CD4-positive, alpha-beta T cell treated with Interferon gamma for 1 hour (primary cell): ENCODE measurements around the gene NRG3.
"Not testable (repeated sequence)": the region's sequence is repeated elsewhere in the genome, so short reads cannot be mapped to it uniquely, and the experiment has no call there.

ENCODE experiments used
- DNase-seq: peaks from one replicate; pipeline ENCODE4 v3.0.0-alpha.2; 2020

NRG3 gene

GRCh38 chr10:81963606-81964005 is 88.6 kb downstream of the NRG3 start:
- no peak for DNase-seq

- no peak for DNase-seq
Observed at GRCh38 chr10:81967716-81968115, 92.7 kb downstream of the NRG3 start.

GRCh38 chr10:81969136-81969535 is 94.1 kb downstream of the NRG3 start:
- DNase-seq: no peak

GRCh38 chr10:81978238-81978637 is 103.2 kb downstream of the NRG3 start:
- no peak for DNase-seq

GRCh38 chr10:81981724-81982123 is 106.7 kb downstream of the NRG3 start:
- DNase-seq: no peak

DNA sequence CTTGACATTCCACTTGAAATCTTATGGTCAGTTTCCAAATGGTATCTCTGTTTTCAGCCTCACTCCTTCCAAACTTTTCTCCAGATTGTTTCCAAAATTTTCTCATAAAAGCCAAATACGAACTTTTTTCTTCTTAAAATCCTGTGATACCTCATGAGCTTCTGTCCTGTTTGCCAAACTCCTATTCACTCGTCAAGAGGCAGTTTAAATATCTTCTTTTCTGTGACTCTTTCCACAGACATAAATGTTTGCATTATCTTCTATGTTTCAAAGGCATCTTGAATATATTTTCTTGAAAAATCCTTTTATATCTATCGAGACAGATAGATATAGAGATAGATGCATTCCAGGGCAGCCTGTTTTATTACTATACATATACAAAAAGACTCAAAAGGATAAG is 109.4 kb downstream of the NRG3 start:
- no peak for DNase-seq

DNA sequence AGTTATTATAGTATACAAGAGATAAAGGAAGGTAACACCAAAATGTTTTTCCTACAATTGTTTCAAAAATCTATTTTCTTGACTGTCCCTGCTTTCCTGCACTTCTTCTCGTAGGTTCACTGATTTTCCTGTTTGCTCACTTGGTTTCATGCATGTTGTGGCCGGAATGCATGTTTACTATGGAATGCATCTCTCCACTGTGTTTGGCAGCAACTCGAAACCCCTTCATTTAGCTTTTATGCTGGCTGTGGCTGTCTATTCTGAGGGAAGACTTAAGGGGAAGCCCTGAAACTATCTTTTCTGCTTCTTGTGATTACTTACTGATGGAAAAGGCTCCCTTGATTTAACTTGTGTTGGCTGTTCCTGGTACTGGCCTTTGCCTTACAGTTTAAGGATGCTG is 120.3 kb downstream of the NRG3 start:
- DNase-seq: no peak

DNA sequence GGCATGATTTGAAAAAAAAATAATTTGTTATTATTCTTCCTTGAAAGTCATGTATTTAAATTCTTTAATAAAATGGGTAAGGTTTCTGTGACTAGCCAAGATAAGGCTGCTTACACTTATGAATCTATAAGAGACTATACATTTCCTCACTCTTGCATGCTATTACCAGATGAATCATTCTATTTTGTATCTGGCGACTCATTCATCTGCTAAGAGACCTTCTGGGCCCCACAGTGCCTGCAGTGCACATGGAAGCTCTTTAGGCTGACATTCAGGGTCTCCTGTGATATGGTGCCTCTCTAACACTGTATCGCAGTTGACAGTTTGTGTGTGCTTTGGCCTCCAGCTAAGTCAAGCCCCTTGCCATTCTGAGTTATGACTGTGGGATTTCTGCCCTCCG is 121.9 kb downstream of the NRG3 start:
- no peak for DNase-seq

DNA sequence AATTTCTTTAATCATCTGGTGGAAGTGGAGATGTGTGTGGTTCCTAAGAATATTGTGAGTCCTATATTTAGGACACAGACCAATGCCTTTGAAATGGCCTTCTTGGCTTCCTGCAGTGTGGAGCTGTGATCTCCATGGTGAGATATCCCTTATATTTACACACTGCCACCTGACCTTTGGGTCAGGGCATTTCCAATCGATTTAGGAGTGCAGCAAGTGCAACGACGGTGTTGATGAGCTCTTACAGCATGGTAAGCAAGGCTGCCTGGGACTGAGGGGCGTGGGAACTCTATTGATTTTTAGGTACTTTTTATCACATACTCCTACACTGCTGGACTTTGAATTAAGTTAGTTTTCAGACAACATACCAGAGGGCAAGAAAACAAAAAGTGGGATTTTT is 146.0 kb downstream of the NRG3 start:
- no peak for DNase-seq

DNA sequence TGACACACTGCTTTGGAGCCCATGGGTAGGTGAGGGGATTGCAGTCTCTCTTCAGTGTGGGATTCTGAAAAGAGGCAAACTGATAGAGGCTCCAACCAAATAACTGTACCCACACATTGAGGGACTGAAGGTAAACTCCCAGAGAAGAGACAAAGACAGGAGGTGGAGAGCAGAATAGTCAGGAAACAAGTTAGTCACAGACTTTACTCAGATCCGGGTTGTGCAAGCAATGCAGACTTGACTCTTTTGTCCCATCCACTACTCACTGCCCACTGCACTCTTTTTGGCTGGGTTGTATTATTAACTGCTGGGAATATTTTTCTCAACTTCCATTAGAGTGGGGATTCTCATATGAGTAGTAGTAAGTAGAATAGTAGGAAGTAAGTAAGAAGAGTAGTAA is 152.7 kb downstream of the NRG3 start:
- no peak for DNase-seq

- DNase-seq: no peak
Observed at GRCh38 chr10:82037076-82037475, 162.1 kb downstream of the NRG3 start.

GRCh38 chr10:82038587-82038986 is 163.6 kb downstream of the NRG3 start:
- DNase-seq: no peak

GRCh38 chr10:82040336-82040735 is 165.3 kb downstream of the NRG3 start:
- DNase-seq: no peak

GRCh38 chr10:82041018-82041417 is 166.0 kb downstream of the NRG3 start:
- DNase-seq: no peak

DNA sequence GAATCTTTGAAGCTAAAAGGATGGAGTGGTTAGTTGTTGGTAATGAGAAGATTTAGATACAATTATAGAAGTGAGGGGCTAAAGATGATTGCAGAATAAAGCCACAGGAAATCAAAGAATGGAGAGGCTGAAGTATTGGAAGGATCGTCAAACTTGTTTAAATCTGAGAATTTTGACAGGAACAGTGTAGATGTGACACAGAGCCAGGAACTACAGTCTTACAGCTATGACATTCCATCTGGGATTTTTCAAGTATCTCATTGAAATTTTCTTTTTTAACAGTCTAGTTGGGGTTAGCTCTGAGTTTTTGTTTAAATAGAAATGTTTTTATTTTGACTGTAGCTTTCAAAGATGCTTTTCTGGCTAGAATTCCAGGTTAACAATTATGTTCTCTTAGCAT is 181.4 kb downstream of the NRG3 start:
- DNase-seq: no peak

DNA sequence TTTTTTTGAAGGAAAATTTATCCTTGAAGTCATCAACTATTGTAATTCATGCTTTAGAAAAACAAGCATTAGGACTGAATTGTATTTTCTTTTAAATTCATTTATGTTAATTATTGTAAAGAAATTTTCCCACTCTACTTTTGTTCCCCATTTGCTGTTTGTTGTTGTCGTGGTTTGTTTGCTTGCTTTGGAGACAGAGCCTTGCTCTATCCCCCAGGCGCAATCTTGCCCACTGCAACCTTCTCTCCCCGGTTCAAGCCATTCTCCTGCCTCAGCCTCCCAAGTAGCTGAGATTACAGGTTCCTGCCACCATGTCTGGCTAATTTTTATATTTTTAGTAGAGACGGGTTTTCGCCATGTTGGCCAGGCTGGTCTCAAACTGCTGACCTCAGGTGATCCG is 192.2 kb downstream of the NRG3 start:
- DNase-seq: not testable (repeated sequence)

DNA sequence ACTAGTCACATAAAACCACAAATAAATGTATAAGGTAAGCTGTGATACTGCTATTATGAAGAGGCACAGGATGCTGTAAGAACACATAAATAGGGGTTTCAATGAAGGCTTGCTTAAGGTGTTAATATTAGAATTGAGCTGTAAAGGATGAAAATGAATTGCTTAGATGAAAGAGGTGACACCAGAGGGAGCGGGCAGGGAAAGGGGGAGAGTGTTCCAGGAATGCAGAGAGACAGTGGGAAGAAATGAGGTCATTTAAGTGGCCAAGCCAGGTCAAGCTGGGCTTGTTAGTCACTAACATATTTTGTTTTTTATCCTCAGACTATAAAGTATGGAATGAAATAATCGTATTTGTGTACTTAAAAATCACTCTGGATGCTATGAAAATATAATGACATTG is 193.5 kb downstream of the NRG3 start:
- DNase-seq: no peak

GRCh38 chr10:82071231-82071630 is 196.2 kb downstream of the NRG3 start:
- no peak for DNase-seq

GRCh38 chr10:82072124-82072523 is 197.1 kb downstream of the NRG3 start:
- DNase-seq: no peak

- no peak for DNase-seq
Observed at GRCh38 chr10:82075605-82076004, 200.6 kb downstream of the NRG3 start.

- DNase-seq: no peak
Observed at GRCh38 chr10:82084496-82084895, 209.5 kb downstream of the NRG3 start.

- no peak for DNase-seq
Observed at GRCh38 chr10:82084904-82085303, 209.9 kb downstream of the NRG3 start.

DNA sequence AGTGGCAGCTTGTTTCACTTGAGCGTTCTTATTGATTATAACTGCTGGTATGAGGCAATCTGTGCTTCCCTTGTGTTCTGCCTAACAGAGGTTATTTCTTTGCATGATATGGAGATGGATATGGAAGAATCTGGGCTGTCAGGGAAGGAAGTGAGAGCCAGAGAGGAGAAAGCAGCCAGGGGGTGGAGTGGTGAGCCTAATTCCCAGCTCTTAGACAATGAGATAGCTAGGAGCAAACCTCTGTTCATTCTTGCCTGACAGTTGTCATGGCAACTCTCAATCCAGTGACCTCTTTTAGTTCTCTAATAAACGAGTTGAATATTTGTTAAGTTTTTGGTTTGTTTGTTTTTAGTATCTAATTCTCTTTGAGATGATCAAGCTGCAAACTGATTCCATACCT is 214.3 kb downstream of the NRG3 start:
- DNase-seq: no peak

GRCh38 chr10:82091413-82091812 is 216.4 kb downstream of the NRG3 start:
- no peak for DNase-seq

GRCh38 chr10:82092111-82092510 is 217.1 kb downstream of the NRG3 start:
- no peak for DNase-seq

- DNase-seq: no peak
Observed at GRCh38 chr10:82124713-82125112, 249.7 kb downstream of the NRG3 start.
